K562 (cell line): Measurements from ENCODE around the gene HBM. TPM values are rescaled to one million over a fixed set of nuclear protein-coding genes. Genes with fewer than 3 reads are reported as not detected.
A peak's percentile ranks its signal among the peaks of the same experiment; 100 is the strongest.

Experiments used
- ATAC-seq: fragments of 200-7000 bp; cut with Tn5 transposase; 3 replicates; pipeline ENCODE4 v1.9.1; 2020; ENCODE audit warnings: moderate library complexity
- BruUV-seq: library from RNA; stranded (reverse); fragments of 400-500 nt; replicated peaks from 2 replicates; lab custom pipeline; 2021; lab: Mats Ljungman, UMichigan
- CTCF ChIA-PET: fragments of 300-600 bp; formaldehyde crosslinking; extraction: SDS; loops from one replicate; lab custom pipeline; 2021; ENCODE audit warnings: low intra/inter-chr PET ratio; lab: Yijun Ruan, JAX
- POLR2A ChIA-PET: fragments of 300-600, 350-650 bp; sonication (Branson Sonifier 250); formaldehyde crosslinking; extraction: SDS; loops from one replicate; lab custom pipeline; 2021; ENCODE audit warnings: antibody characterized with exemption, inconsistent platforms; lab: Yijun Ruan, JAX
- DNase-seq, 4 experiments: peaks; one replicate each; pipeline versions ENCODE4 v3.0.0 to v3.0.0-alpha.2; 2011 to 2018; ENCODE audit warnings: low spot score in 3 of 4, mixed read lengths in 3 of 4; ENCODE audit errors: extremely low read depth in 1 of 4
- FAIRE-seq: peaks from 2 replicates; lab custom pipeline; 2011; peaks lifted over from hg19 to GRCh38; lab: Jason Lieb, UNC
- H2AFZ ChIP-seq: 2 replicates; pipeline ENCODE4 v1.6.0; 2011; ENCODE audit warnings: low read depth, low read length, control low read depth, inconsistent platforms
- H3K27ac ChIP-seq: fragments of 200-600 bp; 3 replicates; pipeline ENCODE4 v1.8.0; 2011; ENCODE audit warnings: low read depth, mild to moderate bottlenecking, control low read depth, inconsistent platforms, low read length, moderate library complexity, mixed read lengths; ENCODE audit errors: extremely low read depth
- H3K27me3 ChIP-seq, 2 experiments: fragments of 300-600 bp in 1 of 2; 2 replicates in 1 of 2; 3 replicates in 1 of 2; pipeline versions ENCODE4 v1.6.0 to v1.8.0; 2011; ENCODE audit warnings: inconsistent platforms in 2 of 2, low read length in 2 of 2, mild to moderate bottlenecking in 1 of 2, mixed read lengths in 1 of 2, moderate library complexity in 1 of 2; ENCODE audit not compliant: control insufficient read depth in 2 of 2, insufficient read depth in 2 of 2
- H3K36me3 ChIP-seq: fragments of 300-600 bp; 3 replicates; pipeline ENCODE4 v1.8.0; 2011; ENCODE audit warnings: mild to moderate bottlenecking, low read length, inconsistent platforms; ENCODE audit not compliant: control insufficient read depth, insufficient read depth
- H3K4me1 ChIP-seq, 2 experiments: fragments of 200-600 bp in 1 of 2; replicated peaks in 1 of 2; 2 replicates in 1 of 2; 3 replicates in 1 of 2; pipeline versions ENCODE4 v1.5.1 to v1.8.0; 2011; ENCODE audit warnings: inconsistent platforms in 2 of 2, low read length in 2 of 2, mild to moderate bottlenecking in 1 of 2, mixed read lengths in 1 of 2, moderate library complexity in 1 of 2; ENCODE audit not compliant: control insufficient read depth in 2 of 2, insufficient read depth in 2 of 2
- H3K4me2 ChIP-seq: 2 replicates; pipeline ENCODE4 v1.6.1; 2011; ENCODE audit warnings: low read length, control low read depth, inconsistent platforms, mixed read lengths; ENCODE audit not compliant: insufficient read depth
- H3K4me3 ChIP-seq: fragments of 200-600 bp; sonication (generic), shearing (Covaris generic); 2 replicates; pipeline ENCODE4 v1.5.1; 2016; ENCODE audit warnings: control low read depth, inconsistent platforms
- H3K79me2 ChIP-seq: fragments of 200-600 bp; 3 replicates; pipeline ENCODE4 v1.8.0; 2011; ENCODE audit warnings: low read length, inconsistent platforms; ENCODE audit not compliant: control insufficient read depth, insufficient read depth
- H3K9ac ChIP-seq, 2 experiments: 2 replicates each; pipeline versions ENCODE4 v1.6.0 to v1.6.1; 2011; ENCODE audit warnings: low read depth in 2 of 2, low read length in 2 of 2, control low read depth in 1 of 2, inconsistent platforms in 1 of 2, mild to moderate bottlenecking in 1 of 2, mixed read lengths in 1 of 2; ENCODE audit not compliant: insufficient read depth in 1 of 2
- H3K9me1 ChIP-seq: one replicate; pipeline ENCODE4 v1.6.0; 2011; ENCODE audit warnings: inconsistent platforms, mild to moderate bottlenecking, low read length, moderate library complexity; ENCODE audit not compliant: control insufficient read depth, insufficient read depth
- H3K9me3 ChIP-seq: replicated peaks from 2 replicates; pipeline ENCODE4 v1.5.1; 2011; ENCODE audit warnings: low read depth, low read length, inconsistent platforms; ENCODE audit not compliant: control insufficient read depth, insufficient read depth
- H4K20me1 ChIP-seq: replicated peaks from 2 replicates; pipeline ENCODE4 v1.6.1; 2011; ENCODE audit warnings: low read length, inconsistent platforms, mixed read lengths; ENCODE audit not compliant: control insufficient read depth, insufficient read depth
- BDP1 ChIP-seq: IDR thresholded peaks from 3 replicates; pipeline ENCODE4 v1.6.1; 2011; ENCODE audit not compliant: insufficient read length, insufficient read depth
- GTF2F1 ChIP-seq: IDR thresholded peaks from 2 replicates; pipeline ENCODE4 v1.6.1; 2011; ENCODE audit warnings: low read depth, low read length, improper control_type of control experiment
- HDGF ChIP-seq: fragments of 450-650 bp; IDR thresholded peaks from 2 replicates; pipeline ENCODE4 v1.6.1; 2016
- MXI1 ChIP-seq: IDR thresholded peaks from 2 replicates; pipeline ENCODE4 v1.6.1; 2011; ENCODE audit warnings: low read depth, mild to moderate bottlenecking, improper control_type of control experiment, low read length
- RBM17 ChIP-seq: fragments of 200-400 bp; formaldehyde crosslinking; IDR thresholded peaks from 2 replicates; pipeline ENCODE4 v1.6.1; 2017; ENCODE audit warnings: low read depth, mild to moderate bottlenecking, low read length, borderline replicate concordance
- SIN3A ChIP-seq, 2 experiments: fragments of 150-350 bp in 1 of 2; IDR thresholded peaks; 2 replicates each; pipeline ENCODE4 v1.6.1; 2011 to 2016; ENCODE audit warnings: borderline replicate concordance in 2 of 2, low read depth in 2 of 2, low read length in 2 of 2, mild to moderate bottlenecking in 2 of 2, moderate library complexity in 2 of 2; ENCODE audit not compliant: control insufficient read depth in 1 of 2
- SUPT5H ChIP-seq: fragments of 450-650 bp; IDR thresholded peaks from 2 replicates; pipeline ENCODE4 v1.6.1; 2016
- TRIM28 ChIP-seq: fragments of 450-650 bp; IDR thresholded peaks from 2 replicates; pipeline ENCODE4 v1.6.1; 2017
- ZNF24 ChIP-seq: fragments of 450-650 bp; IDR thresholded peaks from 2 replicates; pipeline ENCODE4 v1.6.1; 2016
- ZNF445 ChIP-seq: fragments of 250-450 bp; sonication (Bioruptor Pico); IDR thresholded peaks from 2 replicates; pipeline ENCODE4 v1.4.0; 2020; ENCODE audit warnings: low read depth, mild to moderate bottlenecking, moderate library complexity
- ZNF77 ChIP-seq: fragments of 250-450 bp; sonication (Bioruptor Pico); IDR thresholded peaks from 2 replicates; pipeline ENCODE4 v1.5.0; 2020
- WGBS: fragments of 100-300 bp; shearing (Covaris generic); methylation state at CpG from one replicate; pipeline ENCODE4 v1.1.6; 2016; ENCODE audit warnings: low coverage, mixed read lengths; ENCODE audit not compliant: insufficient coverage; ENCODE audit errors: missing lambda C conversion rate; 5-methylcytosine and 5-hydroxymethylcytosine counted together
- in situ Hi-C: fragments of 300-500 bp; cut with MboI; formaldehyde crosslinking; loops from 4 replicates; pipeline ENCODE4 v1.15.0; 2018; ENCODE audit warnings: inconsistent platforms, mixed read lengths
- intact Hi-C: fragments of 100-400 bp; cut with micrococcal nuclease; formaldehyde crosslinking; loops from 2 replicates; pipeline ENCODE4 v1.14.2; 2022
- polyA plus RNA-seq, 8 experiments: library from polyadenylated mRNA; depleted of rRNA in 4 of 8; stranded (reverse) in 5 of 8; unstranded in 3 of 8; fragments of >200 nt; fragmentation: Nextera tagmentation in 2 of 8; fragmentation: Illumina TruSeq in 1 of 8; extraction: Ambion mirVana in 2 of 8; extraction: Trizol in 1 of 8; gene quantifications; 2 replicates each; pipeline versions ENCODE4 v1.2.1 to v1.2.3, GENCODE V29; 2011 to 2014; ENCODE audit warnings: inconsistent platforms in 1 of 8, missing spikeins in 1 of 8
- total RNA-seq, 7 experiments: library from RNA; depleted of rRNA in 6 of 7; stranded (reverse); fragments of >200 nt in 6 of 7; fragmentation: Illumina TruSeq in 2 of 7; extraction: Trizol in 2 of 7; gene quantifications; 2 replicates each; pipeline versions ENCODE4 v1.2.1 to v1.2.3, GENCODE V29; 2011 to 2021; ENCODE audit warnings: low replicate concordance in 1 of 7
- TF ChIP-seq, protein P1 (sequence below): fragments of 450-650 bp; formaldehyde crosslinking; IDR thresholded peaks from 2 replicates; pipeline ENCODE4 v1.4.0; 2020; ENCODE audit warnings: mild to moderate bottlenecking, moderate library complexity
- TF ChIP-seq, protein P2 (sequence below), 2 experiments: fragments of 450-650 bp; IDR thresholded peaks; 2 replicates each; pipeline ENCODE4 v1.6.1; 2016
- TF ChIP-seq, protein P3 (sequence below): sonication (generic); formaldehyde crosslinking; IDR thresholded peaks from 2 replicates; pipeline ENCODE4 v1.8.1; 2023; ENCODE audit warnings: mild to moderate bottlenecking, missing genetic modification reagents
- TF ChIP-seq, protein P4 (sequence below): sonication (generic); IDR thresholded peaks from 2 replicates; pipeline ENCODE4 v1.6.1; 2016

HBM gene
- total and polyA plus RNA-seq, 9 of the 15 experiments (the other 6 are each of a cell fraction or from before 2014, with no cell fraction given) = not detected

DNA sequence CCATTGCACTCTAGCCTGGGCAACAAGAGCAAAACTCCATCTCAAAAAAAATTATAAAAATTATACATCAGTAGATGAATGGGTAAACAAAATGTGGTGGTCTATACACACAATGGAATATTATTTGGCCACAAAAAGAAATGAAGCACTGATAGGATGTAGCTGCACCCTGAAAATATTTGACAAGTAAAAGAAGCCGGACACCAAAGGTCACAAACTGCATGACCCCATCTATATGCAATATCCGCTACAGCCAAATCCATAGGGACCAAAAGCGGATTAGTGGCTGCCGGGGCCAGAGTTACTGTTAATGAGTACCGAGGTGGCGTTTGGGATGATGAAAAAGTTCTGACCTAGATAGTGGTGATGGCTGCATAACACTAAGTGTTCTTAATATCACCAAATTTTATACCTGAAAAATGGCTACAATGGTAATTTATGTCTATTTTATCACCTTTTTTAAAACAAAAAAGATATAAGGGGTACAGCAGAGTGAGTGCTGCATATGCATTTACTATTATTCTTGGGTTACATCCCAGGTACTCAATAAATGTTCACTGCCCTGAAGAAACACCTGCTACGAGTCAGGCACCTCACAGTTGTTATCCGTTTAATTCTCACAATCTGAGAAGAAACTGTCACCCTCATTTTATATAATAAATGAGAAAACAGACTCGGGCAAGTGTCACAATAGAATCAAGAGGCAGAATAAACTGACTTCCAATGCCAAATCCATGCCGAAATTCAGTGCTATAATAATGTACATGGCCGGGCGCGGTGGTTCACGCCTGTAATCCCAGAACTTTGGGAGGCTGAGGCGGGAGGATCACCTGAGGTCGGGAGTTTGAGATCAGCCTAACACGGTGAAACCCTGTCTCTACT lies 13.7 kb downstream of the HBM start:
- peak overlapping the region; percentile 82; the same call in 1 of the 2 replicates for H2AFZ ChIP-seq
- ATAC-seq (no peak), FAIRE-seq (no peak), DNase-seq (no peak)
- H3K9me3 ChIP-seq = no peaks in the 10 kb centered on the region
- H3K4me2 ChIP-seq = peak overlapping the region; percentile 91
- TSS peak; percentile 50 for BruUV-seq
- H3K9ac ChIP-seq = peak overlapping the region; percentile 34 to 98; a peak in 3 of 4 replicates
- 0 out of 2 replicates have a peak, but pooled peaks cover 6% of the 10 kb centered on the region for H4K20me1 ChIP-seq
- H3K36me3 ChIP-seq = peaks cover 27% of the 10 kb centered on the region
- H3K9me1 ChIP-seq = peaks cover 3% of the 10 kb centered on the region
- 63% methylated on average over 17 of the region's 17 CpGs for WGBS
- H3K27ac ChIP-seq = peak overlapping the region; percentile 59
- intact Hi-C loops (loop anchor here (2.0 kb wide), 2 partner anchors 37 to 73 kb away; no protein-coding TSS in a partner anchor), in situ Hi-C loops (loop anchor here (5.0 kb wide), 1 partner anchor 72 kb away; no protein-coding TSS in a partner anchor)
- peaks cover 47% of the 10 kb centered on the region for H3K79me2 ChIP-seq
- ChIA-PET CTCF (interaction anchor here (0.7 to 4.5 kb wide), 5 partner anchors 22 to 113 kb away, joined by 3 to 42 read pairs (median 27); no protein-coding TSS in a partner anchor), POLR2A (interaction anchor here (0.7 to 1.3 kb wide), 4 partner anchors 21 to 126 kb away, joined by 3 to 7 read pairs (median 4); partner anchors contain the start of genes POLR3K and SNRNP25)
- H3K4me1 ChIP-seq = peaks cover 28 to 62% of the 10 kb centered on the region in 2 experiments; a peak in 4 of 5 replicates
- H3K4me3 ChIP-seq = peak overlapping the region; percentile 61
- no peaks in the 10 kb centered on the region for H3K27me3 ChIP-seq
- TF ChIP-seq ZNF77 (CRISPR knock-in tag) (0 out of 2 replicates have a peak, but pooled peaks have one; percentile 31), SUPT5H (0 out of 2 replicates have a peak, but pooled peaks have one; percentile 7), HDGF (peak; percentile 20; the same call in 1 of the 2 replicates), BDP1 (no peak), MXI1 (no peak), RBM17 (no peak), TRIM28 (0 out of 2 replicates have a peak, but pooled peaks have one; percentile 16), GTF2F1 (no peak), ZNF445 (CRISPR knock-in tag) (no peak), ZNF24 (no peak), SIN3A (IDR thresholded peaks at IDR 0.05; ENCODE audit: borderline replicate concordance in 2 of 2, control insufficient read depth in 1 of 2, low read depth in 2 of 2, low read length in 2 of 2) (no peak)
- TF ChIP-seq, protein P1, sequence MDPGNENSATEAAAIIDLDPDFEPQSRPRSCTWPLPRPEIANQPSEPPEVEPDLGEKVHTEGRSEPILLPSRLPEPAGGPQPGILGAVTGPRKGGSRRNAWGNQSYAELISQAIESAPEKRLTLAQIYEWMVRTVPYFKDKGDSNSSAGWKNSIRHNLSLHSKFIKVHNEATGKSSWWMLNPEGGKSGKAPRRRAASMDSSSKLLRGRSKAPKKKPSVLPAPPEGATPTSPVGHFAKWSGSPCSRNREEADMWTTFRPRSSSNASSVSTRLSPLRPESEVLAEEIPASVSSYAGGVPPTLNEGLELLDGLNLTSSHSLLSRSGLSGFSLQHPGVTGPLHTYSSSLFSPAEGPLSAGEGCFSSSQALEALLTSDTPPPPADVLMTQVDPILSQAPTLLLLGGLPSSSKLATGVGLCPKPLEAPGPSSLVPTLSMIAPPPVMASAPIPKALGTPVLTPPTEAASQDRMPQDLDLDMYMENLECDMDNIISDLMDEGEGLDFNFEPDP (CRISPR knock-in tag) = no peak
- TF ChIP-seq, protein P2, sequence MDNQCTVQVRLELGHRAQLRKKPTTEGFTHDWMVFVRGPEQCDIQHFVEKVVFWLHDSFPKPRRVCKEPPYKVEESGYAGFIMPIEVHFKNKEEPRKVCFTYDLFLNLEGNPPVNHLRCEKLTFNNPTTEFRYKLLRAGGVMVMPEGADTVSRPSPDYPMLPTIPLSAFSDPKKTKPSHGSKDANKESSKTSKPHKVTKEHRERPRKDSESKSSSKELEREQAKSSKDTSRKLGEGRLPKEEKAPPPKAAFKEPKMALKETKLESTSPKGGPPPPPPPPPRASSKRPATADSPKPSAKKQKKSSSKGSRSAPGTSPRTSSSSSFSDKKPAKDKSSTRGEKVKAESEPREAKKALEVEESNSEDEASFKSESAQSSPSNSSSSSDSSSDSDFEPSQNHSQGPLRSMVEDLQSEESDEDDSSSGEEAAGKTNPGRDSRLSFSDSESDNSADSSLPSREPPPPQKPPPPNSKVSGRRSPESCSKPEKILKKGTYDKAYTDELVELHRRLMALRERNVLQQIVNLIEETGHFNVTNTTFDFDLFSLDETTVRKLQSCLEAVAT (IDR thresholded peaks at IDR 0.05) = peak in 1 of 2 experiments; percentile 71; a peak in 1 of 4 replicates
- TF ChIP-seq, protein P3, sequence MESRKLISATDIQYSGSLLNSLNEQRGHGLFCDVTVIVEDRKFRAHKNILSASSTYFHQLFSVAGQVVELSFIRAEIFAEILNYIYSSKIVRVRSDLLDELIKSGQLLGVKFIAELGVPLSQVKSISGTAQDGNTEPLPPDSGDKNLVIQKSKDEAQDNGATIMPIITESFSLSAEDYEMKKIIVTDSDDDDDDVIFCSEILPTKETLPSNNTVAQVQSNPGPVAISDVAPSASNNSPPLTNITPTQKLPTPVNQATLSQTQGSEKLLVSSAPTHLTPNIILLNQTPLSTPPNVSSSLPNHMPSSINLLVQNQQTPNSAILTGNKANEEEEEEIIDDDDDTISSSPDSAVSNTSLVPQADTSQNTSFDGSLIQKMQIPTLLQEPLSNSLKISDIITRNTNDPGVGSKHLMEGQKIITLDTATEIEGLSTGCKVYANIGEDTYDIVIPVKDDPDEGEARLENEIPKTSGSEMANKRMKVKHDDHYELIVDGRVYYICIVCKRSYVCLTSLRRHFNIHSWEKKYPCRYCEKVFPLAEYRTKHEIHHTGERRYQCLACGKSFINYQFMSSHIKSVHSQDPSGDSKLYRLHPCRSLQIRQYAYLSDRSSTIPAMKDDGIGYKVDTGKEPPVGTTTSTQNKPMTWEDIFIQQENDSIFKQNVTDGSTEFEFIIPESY = peak; percentile 13; the same call in 1 of the 2 replicates
- TF ChIP-seq, protein P4, sequence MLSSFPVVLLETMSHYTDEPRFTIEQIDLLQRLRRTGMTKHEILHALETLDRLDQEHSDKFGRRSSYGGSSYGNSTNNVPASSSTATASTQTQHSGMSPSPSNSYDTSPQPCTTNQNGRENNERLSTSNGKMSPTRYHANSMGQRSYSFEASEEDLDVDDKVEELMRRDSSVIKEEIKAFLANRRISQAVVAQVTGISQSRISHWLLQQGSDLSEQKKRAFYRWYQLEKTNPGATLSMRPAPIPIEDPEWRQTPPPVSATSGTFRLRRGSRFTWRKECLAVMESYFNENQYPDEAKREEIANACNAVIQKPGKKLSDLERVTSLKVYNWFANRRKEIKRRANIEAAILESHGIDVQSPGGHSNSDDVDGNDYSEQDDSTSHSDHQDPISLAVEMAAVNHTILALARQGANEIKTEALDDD = no peak
